ENCODE data around the gene DCC.
A peak's percentile ranks its signal among the peaks of the same experiment; 100 is the strongest.

The DCC gene

GRCh38 chr18:53254265-53254664 is 914.3 kb downstream of the DCC start:
- TF ChIP-seq GATA2 (IDR thresholded peaks at IDR 0.05; ENCODE audit: low read depth, low read length), result no peak
- no peak for TF ChIP-seq GATA3 (IDR thresholded peaks at IDR 0.05; ENCODE audit: low read depth, low read length)

GRCh38 chr18:53261241-53261640 is 921.2 kb downstream of the DCC start:
- TF ChIP-seq GATA3 (IDR thresholded peaks at IDR 0.05; ENCODE audit: low read depth, low read length) (no peak), GATA2 (IDR thresholded peaks at IDR 0.05; ENCODE audit: low read depth, low read length) (no peak)

DNA sequence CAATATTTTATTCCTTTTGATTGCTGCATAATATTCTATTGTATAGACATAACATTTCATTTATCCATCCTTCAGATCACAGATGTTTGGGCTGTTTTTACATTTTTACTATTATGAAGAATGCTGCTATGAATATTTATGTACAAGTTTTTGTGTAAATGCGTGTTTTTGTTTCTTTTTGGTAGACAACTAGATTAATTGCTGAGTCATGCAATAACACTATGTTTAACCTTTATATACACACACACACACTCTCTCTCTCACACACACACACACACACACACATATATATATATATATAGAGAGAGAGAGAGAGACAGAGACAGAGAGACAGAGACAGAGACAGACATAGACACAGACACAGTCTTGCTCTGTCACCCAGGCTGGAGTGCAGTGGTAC is 926.9 kb downstream of the DCC start:
- TF ChIP-seq GATA2 (IDR thresholded peaks at IDR 0.05; ENCODE audit: low read depth, low read length) (no peak), GATA3 (IDR thresholded peaks at IDR 0.05; ENCODE audit: low read depth, low read length) (no peak)

GRCh38 chr18:53268455-53268854 is 928.5 kb downstream of the DCC start:
- TF ChIP-seq GATA2 (IDR thresholded peaks at IDR 0.05; ENCODE audit: low read depth, low read length) (no peak), GATA3 (IDR thresholded peaks at IDR 0.05; ENCODE audit: low read depth, low read length) (no peak)

DNA sequence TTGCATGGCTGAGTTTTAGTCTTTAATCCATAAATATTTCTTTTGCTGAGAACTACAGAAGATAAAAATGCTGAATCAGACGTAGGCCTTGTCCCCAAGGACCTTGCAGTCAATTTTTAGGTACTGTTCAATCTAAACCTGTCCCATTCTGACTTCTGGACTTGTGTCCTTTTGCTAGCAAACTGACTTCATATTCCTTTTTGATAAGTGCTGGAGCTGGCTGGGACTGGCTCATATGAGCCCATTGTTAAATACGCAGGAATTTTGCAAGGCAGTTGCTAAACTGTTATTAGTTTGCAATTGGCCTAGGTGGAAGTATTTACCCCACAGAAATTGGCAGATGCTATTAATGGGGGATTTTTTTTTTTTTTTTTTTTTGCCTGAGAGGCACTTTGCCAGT is 941.4 kb downstream of the DCC start:
- TF ChIP-seq GATA3 (IDR thresholded peaks at IDR 0.05; ENCODE audit: low read depth, low read length) (no peak), GATA2 (IDR thresholded peaks at IDR 0.05; ENCODE audit: low read depth, low read length) (no peak)

DNA sequence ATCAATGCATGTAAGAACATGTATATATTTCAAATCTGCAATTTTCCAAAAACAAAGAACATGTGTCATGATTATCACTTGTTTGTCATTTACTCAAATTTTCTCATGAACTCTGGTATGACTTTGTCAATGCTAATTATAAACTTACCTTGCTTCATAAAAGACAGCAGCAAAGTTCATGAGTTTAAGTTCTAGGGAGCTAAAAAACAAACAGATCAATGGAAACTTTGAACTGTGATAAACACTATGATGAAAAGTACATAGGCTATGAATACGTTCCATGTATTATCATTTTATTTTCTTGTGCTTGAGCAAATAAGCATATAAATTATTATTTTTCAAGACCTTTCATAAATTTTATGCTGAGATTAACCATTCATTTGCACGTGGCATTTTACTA is 943.7 kb downstream of the DCC start:
- TF ChIP-seq GATA3 (IDR thresholded peaks at IDR 0.05; ENCODE audit: low read depth, low read length), result no peak
- no peak for TF ChIP-seq GATA2 (IDR thresholded peaks at IDR 0.05; ENCODE audit: low read depth, low read length)

- TF ChIP-seq GATA2 (IDR thresholded peaks at IDR 0.05; ENCODE audit: low read depth, low read length), result no peak
Measured at GRCh38 chr18:53305461-53305860, 965.5 kb downstream of the DCC start.

GRCh38 chr18:53319628-53320027 is 979.6 kb downstream of the DCC start:
- TF ChIP-seq GATA3 (IDR thresholded peaks at IDR 0.05; ENCODE audit: low read depth, low read length), result no peak
- TF ChIP-seq GATA2 (IDR thresholded peaks at IDR 0.05; ENCODE audit: low read depth, low read length), result no peak

- TF ChIP-seq GATA2 (IDR thresholded peaks at IDR 0.05; ENCODE audit: low read depth, low read length) (no peak), GATA3 (IDR thresholded peaks at IDR 0.05; ENCODE audit: low read depth, low read length) (no peak)
Measured at GRCh38 chr18:53322163-53322562, 982.2 kb downstream of the DCC start.

- TF ChIP-seq GATA2 (IDR thresholded peaks at IDR 0.05; ENCODE audit: low read depth, low read length) (no peak), GATA3 (IDR thresholded peaks at IDR 0.05; ENCODE audit: low read depth, low read length) (no peak)
Measured at GRCh38 chr18:53324353-53324752, 984.4 kb downstream of the DCC start.

GRCh38 chr18:53360501-53361443 is 1020.8 kb downstream of the DCC start:
- TF ChIP-seq GATA2 (IDR thresholded peaks at IDR 0.05; ENCODE audit: low read depth, low read length) (no peak), GATA3 (IDR thresholded peaks at IDR 0.05; ENCODE audit: low read depth, low read length) (no peak)

DNA sequence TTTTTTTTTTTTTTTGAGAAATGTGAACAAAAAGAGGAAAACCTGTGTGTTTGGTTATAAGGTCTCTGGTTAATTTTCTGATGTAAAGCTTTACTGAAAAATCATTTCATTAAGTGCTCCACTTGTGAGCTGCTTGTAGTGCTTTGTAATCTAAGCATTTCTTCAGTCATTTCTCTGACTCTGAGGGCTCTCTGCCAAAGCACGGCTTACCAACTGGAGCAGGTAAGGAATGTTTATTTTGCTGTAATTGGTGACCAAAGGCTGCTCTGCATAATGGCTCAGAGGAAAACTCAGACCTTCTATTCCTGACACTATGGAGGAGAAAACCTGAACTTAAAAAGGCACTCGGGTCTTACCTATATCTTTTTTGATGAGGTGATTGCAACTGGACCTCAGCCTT is 1035.6 kb downstream of the DCC start:
- no peak for TF ChIP-seq GATA3 (IDR thresholded peaks at IDR 0.05; ENCODE audit: low read depth, low read length)

- no peak for TF ChIP-seq GATA2 (IDR thresholded peaks at IDR 0.05; ENCODE audit: low read depth, low read length)
- no peak for TF ChIP-seq GATA3 (IDR thresholded peaks at IDR 0.05; ENCODE audit: low read depth, low read length)
Measured at GRCh38 chr18:53380063-53380639, 1040.2 kb downstream of the DCC start.

- TF ChIP-seq GATA2 (IDR thresholded peaks at IDR 0.05; ENCODE audit: low read depth, low read length) (no peak; the same call in 1 of the 2 replicates), GATA3 (IDR thresholded peaks at IDR 0.05; ENCODE audit: low read depth, low read length) (peak; percentile 69)
Measured at GRCh38 chr18:53382870-53383269, 1042.9 kb downstream of the DCC start.

- TF ChIP-seq GATA2 (IDR thresholded peaks at IDR 0.05; ENCODE audit: low read depth, low read length) (no peak), GATA3 (IDR thresholded peaks at IDR 0.05; ENCODE audit: low read depth, low read length) (no peak)
Measured at GRCh38 chr18:53385889-53386288, 1045.9 kb downstream of the DCC start.
